Karpas-422 (cell line): ENCODE measurements around the gene MEIS2. TPM values are rescaled to one million over a fixed set of nuclear protein-coding genes. Genes with fewer than 3 reads are reported as not detected.

ENCODE experiments used
- small RNA-seq: library from RNA; depleted of rRNA; stranded (forward); fragments of <200 nt; gene quantifications from one replicate; pipeline ENCODE3, GENCODE V24; 2014
- total RNA-seq: library from RNA; depleted of rRNA; stranded (reverse); fragments of >200 nt; shearing (Covaris generic); gene quantifications from 2 replicates; pipeline ENCODE4 v1.2.3, GENCODE V29; 2014; ENCODE audit warnings: low replicate concordance

The MEIS2 gene
- total RNA-seq, 1 experiment from 2014 or later = 68.2 TPM

Small RNAs within 50 kb of the gene (small RNA-seq; reads per million reads assigned to genes)
- gene MIR8063 (not detected), gene RF00012 (not detected), gene RF00019 (not detected)
